ENCODE results near the gene IL17D.
"Not testable (repeated sequence)": the region's sequence is repeated elsewhere in the genome, so short reads cannot be mapped to it uniquely, and the experiment has no call there.

The IL17D gene

GRCh38 chr13:20702915-20703779 lies at the start of gene IL17D:
IL17D (plus strand) TSS chr13:20703699; CDS start chr13:20704002, 303 bp downstream.
- DNase-seq, result peak; percentile 22

GRCh38 chr13:20654156-20654555 lies 49.3 kb upstream of the IL17D start:
- DNase-seq, result no peak

GRCh38 chr13:20658451-20659040 lies 45.0 kb upstream of the IL17D start:
- no peak for DNase-seq

GRCh38 chr13:20664351-20664750 lies 39.1 kb upstream of the IL17D start:
- DNase-seq, result no peak

- no peak for DNase-seq
Observed at GRCh38 chr13:20666948-20667347, 36.6 kb upstream of the IL17D start.

GRCh38 chr13:20667857-20668437 lies 35.6 kb upstream of the IL17D start:
- no peak for DNase-seq

GRCh38 chr13:20669162-20669561 lies 34.3 kb upstream of the IL17D start:
- peak; percentile 1 for DNase-seq

GRCh38 chr13:20671789-20672188 lies 31.7 kb upstream of the IL17D start:
- DNase-seq, result no peak

- DNase-seq, result no peak
Observed at GRCh38 chr13:20672772-20673171, 30.7 kb upstream of the IL17D start.

- no peak for DNase-seq
Observed at GRCh38 chr13:20673715-20674114, 29.8 kb upstream of the IL17D start.

- no peak for DNase-seq
Observed at GRCh38 chr13:20676213-20676612, 27.3 kb upstream of the IL17D start.

- DNase-seq, result not testable (repeated sequence)
Observed at GRCh38 chr13:20678606-20679005, 24.9 kb upstream of the IL17D start.

- DNase-seq, result no peak
Observed at GRCh38 chr13:20679879-20680278, 23.6 kb upstream of the IL17D start.

GRCh38 chr13:20680416-20681080 lies 23.0 kb upstream of the IL17D start:
- DNase-seq, result no peak

- not testable (repeated sequence) for DNase-seq
Observed at GRCh38 chr13:20681481-20681880, 22.0 kb upstream of the IL17D start.

- no peak for DNase-seq
Observed at GRCh38 chr13:20682061-20682460, 21.4 kb upstream of the IL17D start.

- no peak for DNase-seq
Observed at GRCh38 chr13:20684041-20684440, 19.5 kb upstream of the IL17D start.

GRCh38 chr13:20684546-20684945 lies 19.0 kb upstream of the IL17D start:
- DNase-seq, result no peak

- no peak for DNase-seq
Observed at GRCh38 chr13:20685092-20685491, 18.4 kb upstream of the IL17D start.

- no peak for DNase-seq
Observed at GRCh38 chr13:20686167-20686566, 17.3 kb upstream of the IL17D start.

- DNase-seq, result no peak
Observed at GRCh38 chr13:20686863-20687579, 16.5 kb upstream of the IL17D start.

- no peak for DNase-seq
Observed at GRCh38 chr13:20689291-20689690, 14.2 kb upstream of the IL17D start.

GRCh38 chr13:20691616-20692015 lies 11.9 kb upstream of the IL17D start:
- DNase-seq, result no peak
